Left renal pelvis (tissue), 4 donors: Measurements from ENCODE around the gene CTDNEP1. TPM values are rescaled to one million over a fixed set of nuclear protein-coding genes. Genes with fewer than 3 reads are reported as not detected.

ENCODE experiments used
- DNase-seq, 4 donors: peaks; one replicate each; pipeline ENCODE4 v3.0.0-alpha.2; 2013; ENCODE audit warnings: low read depth in 4 of 4, low spot score in 3 of 4
- polyA plus RNA-seq, 4 donors: library from polyadenylated mRNA; unstranded; fragments of 120-200 nt; gene quantifications; one replicate each; pipeline ENCODE4 v1.2.1, GENCODE V29; 2013; ENCODE audit not compliant: insufficient read length in 4 of 4

The CTDNEP1 gene
- polyA plus RNA-seq: 100 to 1,000 TPM; 146 to 158 (median 156) TPM

DNA sequence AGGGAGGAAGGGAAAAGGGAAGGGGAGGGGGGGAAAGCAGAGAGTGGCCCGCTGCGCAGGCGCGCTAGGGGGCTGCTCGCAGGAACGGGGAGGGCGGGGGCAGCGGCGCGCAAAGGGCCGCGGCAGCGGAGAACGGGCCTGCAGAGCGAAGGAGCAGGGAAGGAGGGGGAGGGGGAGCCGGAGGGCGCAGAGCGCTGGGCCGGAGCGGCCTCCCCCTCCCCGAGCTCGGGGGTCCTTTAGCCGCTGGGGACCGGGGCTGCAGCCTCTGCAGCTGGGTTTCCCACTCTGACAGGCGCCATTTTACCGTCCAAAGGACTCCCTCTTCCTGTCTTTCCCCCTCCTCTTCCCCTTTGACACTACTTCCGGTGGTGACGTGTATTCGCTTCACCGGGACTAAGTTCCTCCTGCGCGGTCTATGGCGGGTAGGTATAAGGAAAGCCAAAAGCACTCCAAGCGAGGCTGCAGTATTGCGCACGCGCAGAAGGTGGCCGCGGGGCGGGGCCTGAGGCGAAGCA is at the start of gene CTDNEP1:
Gene CTDNEP1, minus strand, starts transcription at position 74 of the 515 bp plus-strand sequence. CDS start 438 bp downstream, outside the sequence.
- peak; percentile 100 for DNase-seq

GRCh38 chr17:7296189-7296861 is 44.8 kb upstream of the CTDNEP1 start:
- peak in 1 of 4 donors; percentile 48 for DNase-seq

DNA sequence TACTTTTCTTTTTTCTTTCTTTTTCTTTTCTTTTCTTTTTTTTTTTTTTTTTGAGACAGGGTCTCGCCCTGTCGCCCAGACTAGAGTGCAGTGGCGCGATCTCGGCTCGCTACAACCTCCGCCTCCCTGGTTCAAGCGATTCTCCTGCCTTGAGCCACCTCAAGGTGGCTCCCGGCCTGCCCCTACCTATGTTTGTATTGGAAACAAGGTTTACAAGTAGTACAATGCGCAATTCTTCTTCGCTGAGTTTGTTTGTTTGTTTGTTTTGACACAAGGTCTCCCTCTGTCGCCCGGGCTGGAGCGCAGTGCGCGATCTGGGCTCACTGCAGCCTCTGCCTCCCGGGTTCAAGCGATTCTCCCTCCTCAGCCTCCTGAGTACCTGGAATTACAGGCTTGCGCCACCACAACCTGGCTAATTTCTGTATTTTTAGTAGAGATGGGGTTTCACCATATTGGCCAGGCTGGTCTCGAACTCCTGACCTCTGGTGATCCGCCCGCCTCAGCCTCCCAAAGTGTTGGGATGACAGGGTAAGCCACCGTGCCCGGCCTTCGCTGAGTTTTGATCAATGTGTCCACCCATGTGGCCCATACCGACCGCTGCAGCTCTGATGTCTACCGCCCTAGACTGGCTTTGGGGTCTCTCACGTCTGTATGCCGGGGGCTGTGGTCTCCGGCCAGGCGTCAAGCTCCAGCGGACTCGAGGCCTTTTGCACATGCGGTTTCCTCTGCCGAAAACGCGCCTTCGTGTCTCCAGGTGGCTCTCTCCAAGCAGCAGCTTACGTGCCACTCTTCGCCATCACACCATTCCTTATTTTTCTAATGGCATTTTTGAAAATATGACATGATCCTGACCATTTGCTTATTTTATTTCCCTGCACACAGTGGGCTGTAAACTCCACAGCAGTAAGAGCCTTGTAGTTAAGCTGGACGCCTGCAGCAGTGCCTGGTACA is 44.0 kb upstream of the CTDNEP1 start:
- DNase-seq: no peak

DNA sequence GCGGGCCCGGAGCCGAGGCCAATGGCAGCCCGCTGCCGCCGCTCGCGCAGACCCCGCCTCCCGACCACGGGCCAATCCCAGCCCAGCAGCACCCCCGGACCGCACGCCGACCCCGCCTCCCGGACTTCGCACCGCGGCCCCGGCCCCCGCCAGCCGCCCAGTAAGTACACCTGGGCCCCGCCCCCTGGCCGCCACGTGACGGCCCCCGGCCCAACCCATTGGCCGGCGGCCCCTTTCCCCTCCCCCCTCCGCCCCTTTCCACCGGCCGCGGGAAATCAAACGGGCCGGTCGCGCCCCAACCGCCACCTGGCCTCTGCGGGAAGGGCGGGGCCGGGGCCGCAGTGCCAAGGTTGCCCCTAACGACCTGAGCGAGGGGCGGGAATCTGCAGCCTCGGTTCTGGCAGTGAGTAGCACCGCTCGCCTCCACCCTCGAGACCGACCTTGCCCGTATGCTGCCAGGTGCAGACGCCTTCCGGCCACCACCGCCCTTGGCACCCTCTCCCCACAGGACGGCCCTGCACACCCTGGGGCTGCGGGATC is 43.1 kb upstream of the CTDNEP1 start, which contains the start of gene YBX2:
Gene YBX2, minus strand, starts transcription at position 26 of the 540 bp plus-strand sequence. CDS start 139 bp downstream, outside the sequence.
- no peak for DNase-seq

GRCh38 chr17:7293816-7294613 is 42.5 kb upstream of the CTDNEP1 start:
- no peak for DNase-seq

DNA sequence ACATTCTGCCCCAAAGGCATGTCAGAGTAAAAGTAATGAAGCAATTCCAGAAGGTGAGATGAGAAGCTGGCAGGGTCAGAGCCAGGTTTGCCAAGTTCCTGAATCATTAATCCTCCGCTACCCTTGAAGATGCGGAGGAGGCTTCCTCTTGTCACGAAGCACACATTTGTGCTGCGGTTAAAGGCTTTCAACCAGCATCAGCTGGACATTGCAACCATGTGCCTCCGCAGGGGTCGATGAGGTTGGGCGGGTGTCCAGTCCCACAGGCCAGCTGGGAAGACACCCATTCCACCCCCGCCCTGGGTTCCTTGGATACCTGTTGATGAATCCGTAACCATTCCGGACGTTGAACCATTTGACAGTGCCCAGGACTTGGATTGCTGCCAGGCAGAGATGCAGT is 41.6 kb upstream of the CTDNEP1 start:
- no peak for DNase-seq

DNA sequence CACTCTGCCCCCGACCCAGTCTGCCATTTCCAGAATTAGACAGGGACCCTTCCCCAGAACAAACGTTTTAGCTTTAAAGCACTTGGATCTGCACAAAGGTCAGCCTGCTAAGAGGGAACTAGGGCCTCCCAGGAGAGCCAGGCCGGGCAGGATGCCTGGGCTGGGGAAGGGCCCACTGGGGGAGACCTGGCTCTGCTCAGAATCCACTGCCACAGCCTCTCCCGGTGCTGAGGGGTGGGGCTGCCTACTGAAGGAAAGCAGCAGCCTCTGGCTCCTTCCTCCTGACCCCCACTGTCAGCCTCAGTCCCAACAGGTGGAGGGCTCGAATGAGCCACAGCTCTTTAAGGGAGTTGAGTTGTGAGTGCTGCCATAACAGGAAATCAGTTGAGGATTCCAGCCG is 41.2 kb upstream of the CTDNEP1 start:
- DNase-seq: no peak

GRCh38 chr17:7292194-7292593 is 40.7 kb upstream of the CTDNEP1 start:
- no peak for DNase-seq

- no peak for DNase-seq
These were observed 39.2 kb upstream of the CTDNEP1 start for GRCh38 chr17:7290685-7291084.

- no peak for DNase-seq
These were observed 38.6 kb upstream of the CTDNEP1 start for GRCh38 chr17:7290166-7290565.

- no peak for DNase-seq
These were observed 37.9 kb upstream of the CTDNEP1 start for GRCh38 chr17:7289256-7290032.

GRCh38 chr17:7285679-7286078 is 34.1 kb upstream of the CTDNEP1 start:
- no peak for DNase-seq

- DNase-seq: no peak
These were observed 33.4 kb upstream of the CTDNEP1 start for GRCh38 chr17:7284911-7285310.

GRCh38 chr17:7283471-7284216 is 32.1 kb upstream of the CTDNEP1 start:
- DNase-seq: no peak

DNA sequence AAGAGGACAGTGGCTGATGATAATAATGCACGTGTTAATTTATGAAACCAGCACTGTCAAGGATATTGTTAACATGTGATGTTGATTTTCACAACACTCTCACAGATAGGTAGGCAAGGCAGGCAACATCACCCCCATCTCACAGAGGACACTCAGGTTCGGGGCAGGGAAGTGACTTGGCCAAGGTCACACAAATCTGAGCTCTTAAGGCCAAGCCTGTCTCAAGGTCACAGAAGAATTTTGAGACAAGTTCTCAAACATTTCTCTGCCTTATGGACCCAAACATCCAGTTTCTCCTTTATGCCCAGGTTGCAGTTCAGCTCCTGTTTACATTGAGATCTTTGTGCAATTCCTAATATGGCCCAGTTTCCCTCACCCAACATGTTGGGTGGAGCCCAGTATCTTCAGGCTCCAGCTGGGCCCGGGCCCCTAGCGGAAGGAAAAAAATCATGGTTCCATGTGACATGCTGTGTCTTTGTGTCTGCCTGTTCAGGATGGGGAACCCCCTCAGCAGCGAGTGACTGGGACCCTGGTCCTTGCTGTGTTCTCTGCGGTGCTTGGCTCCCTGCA is 31.3 kb upstream of the CTDNEP1 start:
- DNase-seq: no peak

DNA sequence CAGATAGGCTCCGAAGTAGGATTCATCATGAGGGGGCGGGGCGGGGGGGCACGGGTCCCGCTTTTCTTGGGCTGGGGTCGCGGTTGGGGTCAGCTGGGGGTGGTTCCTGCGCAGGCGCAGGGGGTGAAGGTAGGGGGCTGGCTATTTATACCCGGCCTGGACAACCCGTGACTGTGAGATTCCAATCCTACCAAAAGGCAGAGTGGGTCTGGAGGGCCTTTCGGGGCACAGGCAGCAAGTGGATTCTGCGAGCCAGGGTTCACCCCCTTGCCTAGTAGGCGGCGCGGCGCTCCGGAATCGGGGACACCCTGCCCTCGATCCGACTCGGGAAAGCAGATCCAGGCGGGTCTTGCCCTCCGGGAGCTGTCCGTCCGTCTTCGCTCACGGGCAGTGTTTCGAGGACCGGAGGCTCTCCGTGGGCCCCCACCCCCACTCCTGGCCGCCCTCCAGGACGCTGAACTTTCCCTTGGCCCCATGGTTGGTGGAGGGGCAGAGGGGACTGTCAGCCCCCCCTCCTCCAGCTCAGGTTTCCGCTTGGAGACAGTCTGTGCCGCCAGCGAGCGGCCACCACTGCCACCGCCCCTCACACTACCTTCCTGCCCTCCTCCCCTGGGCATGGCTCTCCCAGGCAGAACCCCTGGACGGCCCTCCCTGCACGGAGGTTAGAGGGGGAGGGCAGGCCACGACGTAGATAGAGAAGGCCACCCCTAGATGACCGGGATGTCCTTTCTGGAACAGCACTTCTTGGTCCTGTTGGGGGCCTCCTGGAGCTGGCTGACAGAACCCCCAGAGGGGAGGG is 30.6 kb upstream of the CTDNEP1 start:
- no peak for DNase-seq

DNA sequence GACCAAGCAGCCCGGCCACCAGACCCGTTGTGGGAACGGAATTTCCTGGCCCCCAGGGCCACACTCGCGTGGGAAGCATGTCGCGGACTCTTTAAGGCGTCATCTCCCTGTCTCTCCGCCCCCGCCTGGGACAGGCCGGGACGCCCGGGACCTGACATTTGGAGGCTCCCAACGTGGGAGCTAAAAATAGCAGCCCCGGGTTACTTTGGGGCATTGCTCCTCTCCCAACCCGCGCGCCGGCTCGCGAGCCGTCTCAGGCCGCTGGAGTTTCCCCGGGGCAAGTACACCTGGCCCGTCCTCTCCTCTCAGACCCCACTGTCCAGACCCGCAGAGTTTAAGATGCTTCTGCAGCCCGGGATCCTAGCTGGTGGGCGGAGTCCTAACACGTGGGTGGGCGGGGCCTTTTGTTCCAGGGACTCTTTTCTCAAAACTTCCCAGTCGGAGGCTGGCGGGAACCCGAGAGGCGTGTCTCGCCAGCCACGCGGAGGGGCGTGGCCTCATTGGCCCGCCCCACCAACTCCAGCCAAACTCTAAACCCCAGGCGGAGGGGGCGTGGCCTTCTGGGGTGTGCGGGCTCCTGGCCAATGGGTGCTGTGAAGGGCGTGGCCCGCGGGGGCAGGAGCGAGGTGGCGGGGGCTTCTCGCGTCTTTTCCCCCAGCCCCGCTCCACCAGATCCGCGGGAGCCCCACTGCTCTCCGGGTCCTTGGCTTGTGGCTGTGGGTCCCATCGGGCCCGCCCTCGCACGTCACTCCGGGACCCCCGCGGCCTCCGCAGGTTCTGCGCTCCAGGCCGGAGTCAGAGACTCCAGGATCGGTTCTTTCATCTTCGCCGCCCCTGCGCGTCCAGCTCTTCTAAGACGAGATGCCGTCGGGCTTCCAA is 29.8 kb upstream of the CTDNEP1 start, which contains the start of gene SLC2A4:
Gene SLC2A4, plus strand, starts transcription at position 645 of the 879 bp plus-strand sequence. Its CDS starts 217 bp downstream, at position 862.
- peak; percentile 85 to 93 (median 91) for DNase-seq
